Measurements from ENCODE around the gene PITPNM3. TPM values are rescaled to one million over a fixed set of nuclear protein-coding genes. Genes with fewer than 3 reads are reported as not detected.

PITPNM3 gene
- total and polyA plus RNA-seq, 2 experiments from 2014 or later = 1.0 to 1.5 TPM

- H2AFZ ChIP-seq = no peak overlapping the region
Measured at GRCh38 chr17:6428207-6428965, 128.0 kb downstream of the PITPNM3 start.

GRCh38 chr17:6427279-6427781 is 129.0 kb downstream of the PITPNM3 start:
- Histone ChIP-seq H3K27ac (ENCODE audit: low read depth) (no peak overlapping the region), H3K27me3 (ENCODE audit: insufficient read depth) (no peaks in the 10 kb centered on the region), H3K4me2 (no peak overlapping the region), H3K9me2 (ENCODE audit: insufficient read depth) (no peaks in the 10 kb centered on the region), H3K4me3 (no peak overlapping the region), H3K79me2 (replicated peaks; ENCODE audit: insufficient read depth) (no peaks in the 10 kb centered on the region), H3K36me3 (ENCODE audit: insufficient read depth) (0 out of 2 replicates have a peak, but pooled peaks cover 3% of the 10 kb centered on the region), H2AFZ (no peak overlapping the region), H3K4me1 (ENCODE audit: insufficient read depth) (no peaks in the 10 kb centered on the region), H4K20me1 (replicated peaks; ENCODE audit: insufficient read depth) (no peaks in the 10 kb centered on the region), H3F3A (replicated peaks; ENCODE audit: low read depth) (no peaks in the 10 kb centered on the region)
- H3K4me3 Mint-ChIP-seq = no peak overlapping the region
- no peak for TF ChIP-seq STAT1 (IDR thresholded peaks at IDR 0.05; ENCODE audit: unreplicated experiment)
- TF ChIP-seq JUNB (IDR thresholded peaks at IDR 0.05; ENCODE audit: unreplicated experiment) = no peak
- TF ChIP-seq NANOG (IDR thresholded peaks at IDR 0.05; ENCODE audit: borderline replicate concordance) = no peak
- TF ChIP-seq ZNF331 (CRISPR knock-in tag; IDR thresholded peaks at IDR 0.05; ENCODE audit: low read depth) = no peak
- TF ChIP-seq, protein P1, sequence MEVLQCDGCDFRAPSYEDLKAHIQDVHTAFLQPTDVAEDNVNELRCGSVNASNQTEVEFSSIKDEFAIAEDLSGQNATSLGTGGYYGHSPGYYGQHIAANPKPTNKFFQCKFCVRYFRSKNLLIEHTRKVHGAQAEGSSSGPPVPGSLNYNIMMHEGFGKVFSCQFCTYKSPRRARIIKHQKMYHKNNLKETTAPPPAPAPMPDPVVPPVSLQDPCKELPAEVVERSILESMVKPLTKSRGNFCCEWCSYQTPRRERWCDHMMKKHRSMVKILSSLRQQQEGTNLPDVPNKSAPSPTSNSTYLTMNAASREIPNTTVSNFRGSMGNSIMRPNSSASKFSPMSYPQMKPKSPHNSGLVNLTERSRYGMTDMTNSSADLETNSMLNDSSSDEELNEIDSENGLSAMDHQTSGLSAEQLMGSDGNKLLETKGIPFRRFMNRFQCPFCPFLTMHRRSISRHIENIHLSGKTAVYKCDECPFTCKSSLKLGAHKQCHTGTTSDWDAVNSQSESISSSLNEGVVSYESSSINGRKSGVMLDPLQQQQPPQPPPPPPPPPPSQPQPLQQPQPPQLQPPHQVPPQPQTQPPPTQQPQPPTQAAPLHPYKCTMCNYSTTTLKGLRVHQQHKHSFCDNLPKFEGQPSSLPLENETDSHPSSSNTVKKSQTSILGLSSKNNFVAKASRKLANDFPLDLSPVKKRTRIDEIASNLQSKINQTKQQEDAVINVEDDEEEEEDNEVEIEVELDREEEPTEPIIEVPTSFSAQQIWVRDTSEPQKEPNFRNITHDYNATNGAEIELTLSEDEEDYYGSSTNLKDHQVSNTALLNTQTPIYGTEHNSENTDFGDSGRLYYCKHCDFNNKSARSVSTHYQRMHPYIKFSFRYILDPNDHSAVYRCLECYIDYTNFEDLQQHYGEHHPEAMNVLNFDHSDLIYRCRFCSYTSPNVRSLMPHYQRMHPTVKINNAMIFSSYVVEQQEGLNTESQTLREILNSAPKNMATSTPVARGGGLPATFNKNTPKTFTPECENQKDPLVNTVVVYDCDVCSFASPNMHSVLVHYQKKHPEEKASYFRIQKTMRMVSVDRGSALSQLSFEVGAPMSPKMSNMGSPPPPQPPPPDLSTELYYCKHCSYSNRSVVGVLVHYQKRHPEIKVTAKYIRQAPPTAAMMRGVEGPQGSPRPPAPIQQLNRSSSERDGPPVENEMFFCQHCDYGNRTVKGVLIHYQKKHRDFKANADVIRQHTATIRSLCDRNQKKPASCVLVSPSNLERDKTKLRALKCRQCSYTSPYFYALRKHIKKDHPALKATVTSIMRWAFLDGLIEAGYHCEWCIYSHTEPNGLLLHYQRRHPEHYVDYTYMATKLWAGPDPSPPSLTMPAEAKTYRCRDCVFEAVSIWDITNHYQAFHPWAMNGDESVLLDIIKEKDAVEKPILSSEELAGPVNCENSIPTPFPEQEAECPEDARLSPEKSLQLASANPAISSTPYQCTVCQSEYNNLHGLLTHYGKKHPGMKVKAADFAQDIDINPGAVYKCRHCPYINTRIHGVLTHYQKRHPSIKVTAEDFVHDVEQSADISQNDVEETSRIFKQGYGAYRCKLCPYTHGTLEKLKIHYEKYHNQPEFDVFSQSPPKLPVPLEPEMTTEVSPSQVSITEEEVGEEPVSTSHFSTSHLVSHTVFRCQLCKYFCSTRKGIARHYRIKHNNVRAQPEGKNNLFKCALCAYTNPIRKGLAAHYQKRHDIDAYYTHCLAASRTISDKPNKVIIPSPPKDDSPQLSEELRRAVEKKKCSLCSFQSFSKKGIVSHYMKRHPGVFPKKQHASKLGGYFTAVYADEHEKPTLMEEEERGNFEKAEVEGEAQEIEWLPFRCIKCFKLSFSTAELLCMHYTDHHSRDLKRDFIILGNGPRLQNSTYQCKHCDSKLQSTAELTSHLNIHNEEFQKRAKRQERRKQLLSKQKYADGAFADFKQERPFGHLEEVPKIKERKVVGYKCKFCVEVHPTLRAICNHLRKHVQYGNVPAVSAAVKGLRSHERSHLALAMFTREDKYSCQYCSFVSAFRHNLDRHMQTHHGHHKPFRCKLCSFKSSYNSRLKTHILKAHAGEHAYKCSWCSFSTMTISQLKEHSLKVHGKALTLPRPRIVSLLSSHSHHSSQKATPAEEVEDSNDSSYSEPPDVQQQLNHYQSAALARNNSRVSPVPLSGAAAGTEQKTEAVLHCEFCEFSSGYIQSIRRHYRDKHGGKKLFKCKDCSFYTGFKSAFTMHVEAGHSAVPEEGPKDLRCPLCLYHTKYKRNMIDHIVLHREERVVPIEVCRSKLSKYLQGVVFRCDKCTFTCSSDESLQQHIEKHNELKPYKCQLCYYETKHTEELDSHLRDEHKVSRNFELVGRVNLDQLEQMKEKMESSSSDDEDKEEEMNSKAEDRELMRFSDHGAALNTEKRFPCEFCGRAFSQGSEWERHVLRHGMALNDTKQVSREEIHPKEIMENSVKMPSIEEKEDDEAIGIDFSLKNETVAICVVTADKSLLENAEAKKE (CRISPR knock-in tag; IDR thresholded peaks at IDR 0.05) = no peak
- no peak for TF ChIP-seq ZNF114 (CRISPR knock-in tag; IDR thresholded peaks at IDR 0.05)
- H3K36me3 Mint-ChIP-seq (ENCODE audit: low read depth) = peaks cover 13% of the 10 kb centered on the region; the same call in 2 of the 3 replicates
- DNase-seq (ENCODE audit: low spot score) = no peak
- peaks cover 3% of the 10 kb centered on the region; the same call in 2 of the 3 replicates for H3K4me1 Mint-ChIP-seq
- peaks cover 20% of the 10 kb centered on the region for H3K9me3 Mint-ChIP-seq
- ATAC-seq = no peak
- H3K27me3 Mint-ChIP-seq (ENCODE audit: insufficient read depth, low read depth, poor library complexity) = peaks cover 6% of the 10 kb centered on the region
- no peak overlapping the region for H3K27ac Mint-ChIP-seq

More at GRCh38 chr17:6428207-6428965, 128.0 kb downstream of the PITPNM3 start:
- no peak overlapping the region for H3K4me3 Mint-ChIP-seq
- Histone ChIP-seq H3K4me2 (no peak overlapping the region), H3K79me2 (replicated peaks; ENCODE audit: insufficient read depth) (no peaks in the 10 kb centered on the region), H3K4me1 (ENCODE audit: insufficient read depth) (no peaks in the 10 kb centered on the region), H3K9me2 (ENCODE audit: insufficient read depth) (no peaks in the 10 kb centered on the region), H3K4me3 (no peak overlapping the region), H4K20me1 (replicated peaks; ENCODE audit: insufficient read depth) (no peaks in the 10 kb centered on the region), H3F3A (replicated peaks; ENCODE audit: low read depth) (no peaks in the 10 kb centered on the region), H3K27ac (ENCODE audit: low read depth) (no peak overlapping the region), H3K36me3 (ENCODE audit: insufficient read depth) (0 out of 2 replicates have a peak, but pooled peaks cover 3% of the 10 kb centered on the region), H3K27me3 (ENCODE audit: insufficient read depth) (no peaks in the 10 kb centered on the region)
- H3K27ac Mint-ChIP-seq = no peak overlapping the region
- H3K36me3 Mint-ChIP-seq (ENCODE audit: low read depth) = peaks cover 13% of the 10 kb centered on the region; the same call in 2 of the 3 replicates
- ATAC-seq (no peak), DNase-seq (ENCODE audit: low spot score) (no peak)
- peaks cover 20% of the 10 kb centered on the region for H3K9me3 Mint-ChIP-seq
- H3K27me3 Mint-ChIP-seq (ENCODE audit: insufficient read depth, low read depth, poor library complexity) = peaks cover 4% of the 10 kb centered on the region
- TF ChIP-seq STAT1 (IDR thresholded peaks at IDR 0.05; ENCODE audit: unreplicated experiment) = no peak
- TF ChIP-seq NANOG (IDR thresholded peaks at IDR 0.05; ENCODE audit: borderline replicate concordance) = no peak
- TF ChIP-seq EZH2phosphoT487 (IDR thresholded peaks at IDR 0.05; ENCODE audit: unreplicated experiment) = no peak
- TF ChIP-seq CTCF (conservative IDR thresholded peaks at IDR 0.05; ENCODE audit: low read depth in 2 of 2) = no peak
- TF ChIP-seq EZH2 (IDR thresholded peaks at IDR 0.05; ENCODE audit: low read depth, unreplicated experiment) = no peak
- TF ChIP-seq POLR2AphosphoS5 (IDR thresholded peaks at IDR 0.05; ENCODE audit: low read depth) = no peak
- no peak for TF ChIP-seq ZNF331 (CRISPR knock-in tag; IDR thresholded peaks at IDR 0.05; ENCODE audit: low read depth)
- no peak for TF ChIP-seq ZNF114 (CRISPR knock-in tag; IDR thresholded peaks at IDR 0.05)
- TF ChIP-seq CREB1 (CRISPR knock-in tag; IDR thresholded peaks at IDR 0.05; ENCODE audit: low read depth) = no peak
- no peak for TF ChIP-seq JUNB (IDR thresholded peaks at IDR 0.05; ENCODE audit: unreplicated experiment)
- no peaks in the 10 kb centered on the region; the same call in 2 of the 3 replicates for H3K4me1 Mint-ChIP-seq
